GM12874 (cell line): ENCODE results near the gene CCDC9.

Source experiments
- TF ChIP-seq, protein P1 (sequence below): IDR thresholded peaks from 2 replicates; pipeline ENCODE4 v1.5.1; 2011; ENCODE audit warnings: low read depth, mild to moderate bottlenecking, control low read depth, low read length, moderate library complexity; ENCODE audit not compliant: insufficient read depth

CCDC9 gene

DNA sequence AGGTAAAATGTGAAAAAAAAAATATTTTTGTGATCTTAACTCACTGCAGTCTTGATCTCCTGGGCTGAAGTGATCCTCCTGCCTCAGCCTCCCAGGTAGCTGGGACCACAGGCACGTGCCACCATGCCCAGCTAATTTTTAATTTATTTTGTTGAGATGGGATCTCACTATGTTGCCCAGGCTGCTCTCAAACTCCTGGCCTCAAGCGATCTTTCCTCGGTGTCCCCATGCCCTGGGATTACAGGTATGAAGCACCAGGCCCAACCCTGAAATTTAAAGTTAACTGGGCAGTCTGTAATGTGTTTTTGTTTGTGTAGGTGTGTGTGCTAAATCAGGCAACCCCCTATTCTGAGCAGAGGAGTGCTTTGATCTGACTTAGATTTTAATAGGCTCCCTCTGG is 50.0 kb downstream of the CCDC9 start:
- TF ChIP-seq, protein P1, sequence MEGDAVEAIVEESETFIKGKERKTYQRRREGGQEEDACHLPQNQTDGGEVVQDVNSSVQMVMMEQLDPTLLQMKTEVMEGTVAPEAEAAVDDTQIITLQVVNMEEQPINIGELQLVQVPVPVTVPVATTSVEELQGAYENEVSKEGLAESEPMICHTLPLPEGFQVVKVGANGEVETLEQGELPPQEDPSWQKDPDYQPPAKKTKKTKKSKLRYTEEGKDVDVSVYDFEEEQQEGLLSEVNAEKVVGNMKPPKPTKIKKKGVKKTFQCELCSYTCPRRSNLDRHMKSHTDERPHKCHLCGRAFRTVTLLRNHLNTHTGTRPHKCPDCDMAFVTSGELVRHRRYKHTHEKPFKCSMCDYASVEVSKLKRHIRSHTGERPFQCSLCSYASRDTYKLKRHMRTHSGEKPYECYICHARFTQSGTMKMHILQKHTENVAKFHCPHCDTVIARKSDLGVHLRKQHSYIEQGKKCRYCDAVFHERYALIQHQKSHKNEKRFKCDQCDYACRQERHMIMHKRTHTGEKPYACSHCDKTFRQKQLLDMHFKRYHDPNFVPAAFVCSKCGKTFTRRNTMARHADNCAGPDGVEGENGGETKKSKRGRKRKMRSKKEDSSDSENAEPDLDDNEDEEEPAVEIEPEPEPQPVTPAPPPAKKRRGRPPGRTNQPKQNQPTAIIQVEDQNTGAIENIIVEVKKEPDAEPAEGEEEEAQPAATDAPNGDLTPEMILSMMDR = no peak

- TF ChIP-seq, protein P1 = no peak
These were observed 52.7 kb downstream of the CCDC9 start for GRCh38 chr19:47309038-47309437.

- TF ChIP-seq, protein P1 = 0 out of 2 replicates have a peak, but pooled peaks have one; percentile 11
These were observed 53.3 kb downstream of the CCDC9 start, which contains the start of gene C5AR1 for GRCh38 chr19:47309608-47310007. C5AR1 (plus strand) TSS chr19:47309861; CDS start chr19:47309896, 35 bp downstream.

GRCh38 chr19:47310323-47310722 is 54.0 kb downstream of the CCDC9 start:
- TF ChIP-seq, protein P1 = no peak

GRCh38 chr19:47310819-47311218 is 54.5 kb downstream of the CCDC9 start:
- TF ChIP-seq, protein P1 = no peak

GRCh38 chr19:47312366-47313006 is 56.2 kb downstream of the CCDC9 start:
- TF ChIP-seq, protein P1 = no peak

GRCh38 chr19:47313754-47314295 is 57.5 kb downstream of the CCDC9 start:
- TF ChIP-seq, protein P1 = no peak
